Neutrophil (primary cell): ENCODE measurements around the gene ATAD3A.

Experiments
- H3K27ac ChIP-seq: fragments of 200-600 bp; sonication (generic); 2 replicates; pipeline ENCODE4 v1.5.1; 2016; ENCODE audit warnings: mild to moderate bottlenecking, moderate library complexity
- H3K27me3 ChIP-seq: fragments of 200-600 bp; sonication (generic); 2 replicates; pipeline ENCODE4 v1.6.0; 2016; ENCODE audit warnings: mild to moderate bottlenecking
- H3K36me3 ChIP-seq: fragments of 200-600 bp; sonication (generic); 2 replicates; pipeline ENCODE4 v1.5.1; 2017
- H3K4me1 ChIP-seq, 2 experiments: fragments of 200-600 bp in 1 of 2; sonication (generic) in 1 of 2; 1 replicate in 1 of 2; 2 replicates in 1 of 2; pipeline versions ENCODE4 v1.5.1 to v1.6.1; 2013 to 2016; ENCODE audit warnings: low read depth in 1 of 2, low read length in 1 of 2, mild to moderate bottlenecking in 1 of 2, moderate library complexity in 1 of 2; ENCODE audit not compliant: control insufficient read depth in 1 of 2, insufficient read depth in 1 of 2
- H3K4me3 ChIP-seq, 2 experiments: fragments of 200-600 bp in 1 of 2; sonication (generic) in 1 of 2; 1 replicate in 1 of 2; 2 replicates in 1 of 2; pipeline ENCODE4 v1.5.1; 2013 to 2016; ENCODE audit warnings: low read depth in 1 of 2, low read length in 1 of 2, mild to moderate bottlenecking in 1 of 2, moderate library complexity in 1 of 2
- H3K9me3 ChIP-seq: fragments of 200-600 bp; sonication (generic); 2 replicates; pipeline ENCODE4 v1.5.1; 2016
- TF ChIP-seq, protein P1 (sequence below): fragments of 200-600 bp; sonication (generic); IDR thresholded peaks from 2 replicates; pipeline ENCODE4 v1.5.1; 2016; ENCODE audit warnings: antibody characterized with exemption

The ATAD3A gene

GRCh38 chr1:1540818-1541628, 29.1 kb downstream of the ATAD3A start:
- H3K27me3 ChIP-seq, result peaks cover 36% of the 10 kb centered on the region
- H3K27ac ChIP-seq, result no peak overlapping the region
- H3K9me3 ChIP-seq, result no peaks in the 10 kb centered on the region
- peaks cover 0 to 6% of the 10 kb centered on the region in 2 experiments for H3K4me1 ChIP-seq
- H3K4me3 ChIP-seq, result no peak overlapping the region
- H3K36me3 ChIP-seq, result peaks cover 53% of the 10 kb centered on the region
- TF ChIP-seq, protein P1, sequence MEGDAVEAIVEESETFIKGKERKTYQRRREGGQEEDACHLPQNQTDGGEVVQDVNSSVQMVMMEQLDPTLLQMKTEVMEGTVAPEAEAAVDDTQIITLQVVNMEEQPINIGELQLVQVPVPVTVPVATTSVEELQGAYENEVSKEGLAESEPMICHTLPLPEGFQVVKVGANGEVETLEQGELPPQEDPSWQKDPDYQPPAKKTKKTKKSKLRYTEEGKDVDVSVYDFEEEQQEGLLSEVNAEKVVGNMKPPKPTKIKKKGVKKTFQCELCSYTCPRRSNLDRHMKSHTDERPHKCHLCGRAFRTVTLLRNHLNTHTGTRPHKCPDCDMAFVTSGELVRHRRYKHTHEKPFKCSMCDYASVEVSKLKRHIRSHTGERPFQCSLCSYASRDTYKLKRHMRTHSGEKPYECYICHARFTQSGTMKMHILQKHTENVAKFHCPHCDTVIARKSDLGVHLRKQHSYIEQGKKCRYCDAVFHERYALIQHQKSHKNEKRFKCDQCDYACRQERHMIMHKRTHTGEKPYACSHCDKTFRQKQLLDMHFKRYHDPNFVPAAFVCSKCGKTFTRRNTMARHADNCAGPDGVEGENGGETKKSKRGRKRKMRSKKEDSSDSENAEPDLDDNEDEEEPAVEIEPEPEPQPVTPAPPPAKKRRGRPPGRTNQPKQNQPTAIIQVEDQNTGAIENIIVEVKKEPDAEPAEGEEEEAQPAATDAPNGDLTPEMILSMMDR, result no peak

- H3K4me3 ChIP-seq, result no peak overlapping the region
- no peak overlapping the region for H3K27ac ChIP-seq
- peaks cover 0 to 6% of the 10 kb centered on the region in 2 experiments for H3K4me1 ChIP-seq
- H3K27me3 ChIP-seq, result peaks cover 36% of the 10 kb centered on the region
- peaks cover 63% of the 10 kb centered on the region for H3K36me3 ChIP-seq
- no peaks in the 10 kb centered on the region for H3K9me3 ChIP-seq
- TF ChIP-seq, protein P1, result no peak
Observed at GRCh38 chr1:1541956-1542765, 30.2 kb downstream of the ATAD3A start.

DNA sequence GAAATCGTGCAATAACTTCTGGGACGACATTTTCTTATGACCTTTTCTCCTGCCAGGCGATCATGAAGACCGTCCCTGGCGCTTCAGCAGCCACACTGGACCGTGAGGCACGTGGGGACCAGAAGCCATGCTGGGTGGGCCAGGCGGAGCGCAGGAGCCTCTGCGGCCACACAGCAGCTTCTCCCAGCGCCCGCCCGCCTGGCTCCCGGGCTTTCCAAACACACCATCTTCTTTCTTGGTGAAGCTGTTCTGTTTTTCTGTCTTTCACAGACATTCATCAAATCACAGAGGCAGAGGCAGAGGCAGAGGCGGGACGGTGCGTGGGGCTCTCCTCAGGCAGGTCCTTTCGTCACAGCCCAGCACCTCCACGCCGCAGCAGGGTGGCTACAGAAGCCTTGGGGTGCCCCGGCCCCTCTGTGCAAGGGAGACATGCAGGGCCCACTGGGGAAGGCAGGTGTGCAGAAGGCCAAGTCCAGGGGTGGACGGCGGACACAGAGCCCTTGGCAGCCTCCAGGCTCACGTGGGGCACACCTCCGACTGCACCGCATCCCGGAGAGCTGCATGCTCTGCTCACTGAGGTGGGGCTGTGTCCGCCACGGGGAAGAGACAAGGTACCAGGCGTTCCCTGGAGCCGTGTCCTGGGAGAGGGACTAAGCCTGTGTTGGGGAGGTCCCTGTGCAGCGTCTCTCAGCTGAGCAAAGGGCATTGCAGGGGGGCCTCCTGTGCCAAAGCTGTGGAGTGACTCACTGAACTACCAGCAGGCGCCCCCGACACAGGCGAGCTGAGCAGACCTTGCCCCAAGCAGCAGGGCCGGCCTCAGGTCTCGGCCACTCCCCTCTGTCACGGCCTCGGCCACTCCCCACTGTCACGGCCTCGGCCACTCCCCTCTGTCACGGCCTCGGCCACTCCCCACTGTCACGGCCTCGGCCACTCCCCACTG, 31.1 kb downstream of the ATAD3A start:
- Histone ChIP-seq H3K9me3 (no peaks in the 10 kb centered on the region), H3K4me1 (peaks cover 0 to 6% of the 10 kb centered on the region in 2 experiments), H3K4me3 (no peak overlapping the region), H3K27ac (no peak overlapping the region), H3K36me3 (peaks cover 67% of the 10 kb centered on the region), H3K27me3 (peaks cover 36% of the 10 kb centered on the region)
- TF ChIP-seq, protein P1, result no peak

GRCh38 chr1:1543706-1544099, 31.7 kb downstream of the ATAD3A start:
- H3K36me3 ChIP-seq, result peaks cover 73% of the 10 kb centered on the region
- TF ChIP-seq, protein P1, result no peak

GRCh38 chr1:1544544-1544943, 32.6 kb downstream of the ATAD3A start:
- Histone ChIP-seq H3K9me3 (no peaks in the 10 kb centered on the region), H3K4me1 (peaks cover 0 to 6% of the 10 kb centered on the region in 2 experiments), H3K36me3 (peaks cover 75% of the 10 kb centered on the region), H3K27ac (no peak overlapping the region), H3K4me3 (no peak overlapping the region), H3K27me3 (peaks cover 21% of the 10 kb centered on the region)
- TF ChIP-seq, protein P1, result no peak

More at GRCh38 chr1:1543706-1544099, 31.7 kb downstream of the ATAD3A start:
- Histone ChIP-seq H3K27ac (no peak overlapping the region), H3K4me3 (no peak overlapping the region), H3K4me1 (peaks cover 0 to 6% of the 10 kb centered on the region in 2 experiments), H3K9me3 (no peaks in the 10 kb centered on the region), H3K27me3 (peaks cover 30% of the 10 kb centered on the region)
